Ovary (tissue), 9 donors: ENCODE measurements around the gene GPR157. TPM values are rescaled to one million over a fixed set of nuclear protein-coding genes. Genes with fewer than 3 reads are reported as not detected.

Source experiments
- DNase-seq, 5 donors: peaks; one replicate each; pipeline ENCODE4 v3.0.0-alpha.2; 2019 to 2020
- H3K27ac ChIP-seq, 2 donors: fragments of 200-600 bp; one replicate each; pipeline versions ENCODE4 v1.5.1 to v1.8.0; 2019 to 2022
- H3K27me3 ChIP-seq: fragments of 200-600 bp; one replicate; pipeline ENCODE4 v1.8.0; 2022
- H3K36me3 ChIP-seq: fragments of 200-600 bp; sonication (generic); one replicate; pipeline ENCODE4 v1.5.1; 2019
- H3K4me1 ChIP-seq: one replicate; pipeline ENCODE4 v1.8.1; 2013; ENCODE audit warnings: mild to moderate bottlenecking, moderate library complexity; ENCODE audit not compliant: insufficient read depth
- H3K4me3 ChIP-seq: fragments of 200-600 bp; sonication (generic); one replicate; pipeline ENCODE4 v1.5.1; 2017
- H3K9me3 ChIP-seq, 2 donors: fragments of 200-600 bp in 1 of 2; sonication (generic) in 1 of 2; one replicate each; pipeline versions ENCODE4 v1.5.1 to v1.8.1; 2013 to 2019; ENCODE audit warnings: mild to moderate bottlenecking in 1 of 2, moderate library complexity in 1 of 2
- CTCF ChIP-seq, 3 donors: fragments of 450-650 bp in 2 of 3; fragments of 200-600 bp in 1 of 3; IDR thresholded peaks; one replicate each; pipeline versions ENCODE4 v1.5.1 to v1.8.0; 2016 to 2022; ENCODE audit warnings: antibody characterized with exemption in 3 of 3, mild to moderate bottlenecking in 1 of 3
- EP300 ChIP-seq: sonication (generic); formaldehyde crosslinking; IDR thresholded peaks from one replicate; pipeline ENCODE4 v1.6.1; 2017; ENCODE audit warnings: antibody characterized with exemption
- POLR2A ChIP-seq: fragments of 450-650 bp; IDR thresholded peaks from one replicate; pipeline ENCODE4 v1.6.1; 2017; ENCODE audit warnings: antibody characterized with exemption, mild to moderate bottlenecking, moderate library complexity
- WGBS, 3 donors: extraction: QIAGEN DNeasy Blood & Tissue Kit in 1 of 3; methylation state at CpG; one replicate each; pipeline versions ENCODE4 v1.1.5 to v1.1.7; 2013 to 2017; 5-methylcytosine and 5-hydroxymethylcytosine counted together
- intact Hi-C, 4 donors: fragments of 100-400 bp; cut with DNase I; formaldehyde crosslinking; loops; one replicate each; pipeline versions ENCODE4 v1.11.0 to v1.15.1; 2022 to 2023
- polyA plus RNA-seq, 2 donors: library from polyadenylated mRNA; stranded (reverse); fragments of 200-250 nt in 1 of 2; fragments of 350-450 nt in 1 of 2; fragmentation: Illumina TruSeq in 1 of 2; extraction: RNeasy Lipid Tissue Mini Kit (QIAGEN cat#74804) in 1 of 2; gene quantifications; one replicate each; pipeline ENCODE4 v1.2.3, GENCODE V29; 2013 to 2014
- total RNA-seq, 7 donors: library from RNA; depleted of rRNA in 2 of 7; stranded (reverse); fragments of >200 nt in 2 of 7; fragmentation: NEBNext Ultra II Directional in 3 of 7; extraction: Animal tissue kit (Norgen Biotek cat#: 25700) in 3 of 7; gene quantifications; one replicate each; pipeline versions ENCODE4 v1.1.0 to v1.2.4, GENCODE V29; 2016 to 2023
- donor health status: DM: no; HTN: no; CAD: no; lungs with moderate emphysema.
- donor health status: DM: no; HTN: no; CAD: no.
- donor health status: Bipolar disorder and iron deficiency.
- donor health status: DM: yes; HTN: yes; CAD: no.
- donor health status: DM: no; HTN: no; CAD: no.
- donor health status: DM: yes; HTN: yes; CAD: no.

GPR157 gene
- total and polyA plus RNA-seq, 9 donors = 3.1 to 17.8 (median 8.6) TPM

- H3K36me3 ChIP-seq = no peaks in the 10 kb centered on the region
- no peaks in the 10 kb centered on the region for H3K4me1 ChIP-seq
- H3K27me3 ChIP-seq = no peaks in the 10 kb centered on the region
- 54 to 59% (median 57%) methylated on average over 4 of the region's 4 CpGs for WGBS, 3 donors
- intact Hi-C loops = loop anchor here in 2 of 4 donors (5.0 to 10.0 kb wide), 4 partner anchors 94 to 179 kb away; no protein-coding TSS in a partner anchor
- no peaks in the 10 kb centered on the region for H3K9me3 ChIP-seq
- TF ChIP-seq CTCF (IDR thresholded peaks at IDR 0.05) = peak; percentile 49 to 59 (median 57)
- TF ChIP-seq EP300 = no peak
- no peak for TF ChIP-seq POLR2A
- DNase-seq = peak; percentile 53 to 70 (median 61)
- no peak overlapping the region for H3K27ac ChIP-seq
- no peak overlapping the region for H3K4me3 ChIP-seq
These were observed 27.3 kb downstream of the GPR157 start for GRCh38 chr1:9101510-9102146.

GRCh38 chr1:9100471-9101043 is 28.3 kb downstream of the GPR157 start:
- intact Hi-C loops = loop anchor here in 2 of 4 donors (5.0 to 10.0 kb wide), 4 partner anchors 93 to 178 kb away; no protein-coding TSS in a partner anchor
- Histone ChIP-seq H3K9me3 (no peaks in the 10 kb centered on the region), H3K27ac (no peak overlapping the region), H3K4me1 (no peaks in the 10 kb centered on the region), H3K36me3 (no peaks in the 10 kb centered on the region), H3K27me3 (no peaks in the 10 kb centered on the region), H3K4me3 (no peak overlapping the region)
- TF ChIP-seq CTCF (IDR thresholded peaks at IDR 0.05) = no peak
- no peak for TF ChIP-seq EP300
- TF ChIP-seq POLR2A = no peak
- no peak for DNase-seq
- 90 to 95% (median 94%) methylated on average over 8 of the region's 8 CpGs for WGBS, 3 donors

- no peak for TF ChIP-seq EP300
- TF ChIP-seq POLR2A = no peak
- no peak for TF ChIP-seq CTCF (IDR thresholded peaks at IDR 0.05)
- Histone ChIP-seq H3K9me3 (no peaks in the 10 kb centered on the region), H3K4me3 (no peak overlapping the region), H3K27ac (no peak overlapping the region), H3K36me3 (no peaks in the 10 kb centered on the region), H3K4me1 (no peaks in the 10 kb centered on the region), H3K27me3 (no peaks in the 10 kb centered on the region)
- 80 to 87% (median 81%) methylated on average over 7 of the region's 7 CpGs for WGBS, 3 donors
- DNase-seq = peak in 1 of 5 donors; percentile 10
- intact Hi-C loops = loop anchor here in 2 of 4 donors (5.0 to 10.0 kb wide), 3 partner anchors 82 to 177 kb away; no protein-coding TSS in a partner anchor
These were observed 29.3 kb downstream of the GPR157 start for GRCh38 chr1:9099555-9099954.

- intact Hi-C loops = loop anchor here in 2 of 4 donors (5.0 to 10.0 kb wide), 3 partner anchors 81 to 176 kb away; no protein-coding TSS in a partner anchor
- H3K9me3 ChIP-seq = no peaks in the 10 kb centered on the region
- H3K4me3 ChIP-seq = no peak overlapping the region
- DNase-seq = peak in 1 of 5 donors; percentile 13
- no peak overlapping the region for H3K27ac ChIP-seq
- WGBS, 3 donors = 56 to 73% (median 63%) methylated on average over 13 of the region's 13 CpGs
- H3K4me1 ChIP-seq = no peaks in the 10 kb centered on the region
- TF ChIP-seq EP300 (no peak), CTCF (IDR thresholded peaks at IDR 0.05) (no peak), POLR2A (no peak)
- H3K27me3 ChIP-seq = no peaks in the 10 kb centered on the region
- H3K36me3 ChIP-seq = no peaks in the 10 kb centered on the region
These were observed 30.8 kb downstream of the GPR157 start for GRCh38 chr1:9097947-9098705.
